ENCODE data around the gene ETF1. TPM values are rescaled to one million over a fixed set of nuclear protein-coding genes. Genes with fewer than 3 reads are reported as not detected.

Gene ETF1
- total and polyA plus RNA-seq, 9 of the 15 experiments (the other 6 are each of a cell fraction or from before 2014, with no cell fraction given) = 53.7 to 209 (median 164) TPM

GRCh38 chr5:138492560-138493045 lies 50.4 kb downstream of the ETF1 start (continued):
- no peak for TF ChIP-seq CHD7 (IDR thresholded peaks at IDR 0.05; ENCODE audit: low read depth, low read length)
- no peak for TF ChIP-seq SPI1 (IDR thresholded peaks at IDR 0.05; ENCODE audit: borderline replicate concordance, low read depth, low read length)
- TF ChIP-seq POLR2A (conservative IDR thresholded peaks at IDR 0.05) = peak; percentile 46; the same call in 1 of the 2 replicates
- no peak for TF ChIP-seq E2F1 (CRISPR knock-in tag; IDR thresholded peaks at IDR 0.05)
- TF ChIP-seq ZBTB40 (IDR thresholded peaks at IDR 0.05) = peak; percentile 56; the same call in 1 of the 2 replicates
- TF ChIP-seq ZBTB40 (CRISPR knock-in tag; IDR thresholded peaks at IDR 0.05) = no peak
